Measurements from ENCODE around the gene RMDN2. TPM values are rescaled to one million over a fixed set of nuclear protein-coding genes. Genes with fewer than 3 reads are reported as not detected.

RMDN2 gene
- total and polyA plus RNA-seq, 4 donors: 7.3 to 30.6 (median 13.3) TPM

DNA sequence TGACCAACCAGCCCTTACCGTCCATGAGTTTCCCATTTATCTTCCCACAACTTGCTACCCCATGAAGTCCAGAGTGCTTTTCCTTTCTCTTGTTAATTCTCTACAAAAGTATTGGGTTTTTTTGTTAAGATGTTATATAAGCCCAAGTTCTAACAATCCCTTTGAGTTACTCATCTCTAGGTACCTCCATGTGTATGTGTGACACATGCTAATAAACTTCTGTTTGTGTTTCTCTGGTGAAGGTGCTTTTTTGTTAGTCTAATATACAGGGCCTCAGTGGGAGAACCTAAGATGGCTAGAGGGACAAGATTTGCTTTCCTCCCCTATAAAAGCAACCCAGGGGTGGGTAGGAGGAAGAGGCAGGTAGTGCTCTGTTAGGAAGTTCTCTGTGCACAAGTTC, 31.8 kb upstream of the RMDN2 start (continued):
- TF ChIP-seq, protein P1, sequence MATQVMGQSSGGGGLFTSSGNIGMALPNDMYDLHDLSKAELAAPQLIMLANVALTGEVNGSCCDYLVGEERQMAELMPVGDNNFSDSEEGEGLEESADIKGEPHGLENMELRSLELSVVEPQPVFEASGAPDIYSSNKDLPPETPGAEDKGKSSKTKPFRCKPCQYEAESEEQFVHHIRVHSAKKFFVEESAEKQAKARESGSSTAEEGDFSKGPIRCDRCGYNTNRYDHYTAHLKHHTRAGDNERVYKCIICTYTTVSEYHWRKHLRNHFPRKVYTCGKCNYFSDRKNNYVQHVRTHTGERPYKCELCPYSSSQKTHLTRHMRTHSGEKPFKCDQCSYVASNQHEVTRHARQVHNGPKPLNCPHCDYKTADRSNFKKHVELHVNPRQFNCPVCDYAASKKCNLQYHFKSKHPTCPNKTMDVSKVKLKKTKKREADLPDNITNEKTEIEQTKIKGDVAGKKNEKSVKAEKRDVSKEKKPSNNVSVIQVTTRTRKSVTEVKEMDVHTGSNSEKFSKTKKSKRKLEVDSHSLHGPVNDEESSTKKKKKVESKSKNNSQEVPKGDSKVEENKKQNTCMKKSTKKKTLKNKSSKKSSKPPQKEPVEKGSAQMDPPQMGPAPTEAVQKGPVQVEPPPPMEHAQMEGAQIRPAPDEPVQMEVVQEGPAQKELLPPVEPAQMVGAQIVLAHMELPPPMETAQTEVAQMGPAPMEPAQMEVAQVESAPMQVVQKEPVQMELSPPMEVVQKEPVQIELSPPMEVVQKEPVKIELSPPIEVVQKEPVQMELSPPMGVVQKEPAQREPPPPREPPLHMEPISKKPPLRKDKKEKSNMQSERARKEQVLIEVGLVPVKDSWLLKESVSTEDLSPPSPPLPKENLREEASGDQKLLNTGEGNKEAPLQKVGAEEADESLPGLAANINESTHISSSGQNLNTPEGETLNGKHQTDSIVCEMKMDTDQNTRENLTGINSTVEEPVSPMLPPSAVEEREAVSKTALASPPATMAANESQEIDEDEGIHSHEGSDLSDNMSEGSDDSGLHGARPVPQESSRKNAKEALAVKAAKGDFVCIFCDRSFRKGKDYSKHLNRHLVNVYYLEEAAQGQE (IDR thresholded peaks at IDR 0.05): no peak
- TF ChIP-seq FOXA1 (IDR thresholded peaks at IDR 0.05) (no peak), RXRA (IDR thresholded peaks at IDR 0.05) (no peak), YY1 (IDR thresholded peaks at IDR 0.05) (no peak), TAF1 (conservative IDR thresholded peaks at IDR 0.05) (no peak), HNF4G (IDR thresholded peaks at IDR 0.05) (no peak), RAD21 (IDR thresholded peaks at IDR 0.05) (no peak), NR2F2 (IDR thresholded peaks at IDR 0.05) (no peak), JUND (IDR thresholded peaks at IDR 0.05) (no peak), GABPA (IDR thresholded peaks at IDR 0.05 in 1 of 2, conservative IDR thresholded peaks at IDR 0.05 in 1 of 2) (no peak)
- TF ChIP-seq, protein P2, sequence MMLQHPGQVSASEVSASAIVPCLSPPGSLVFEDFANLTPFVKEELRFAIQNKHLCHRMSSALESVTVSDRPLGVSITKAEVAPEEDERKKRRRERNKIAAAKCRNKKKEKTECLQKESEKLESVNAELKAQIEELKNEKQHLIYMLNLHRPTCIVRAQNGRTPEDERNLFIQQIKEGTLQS (IDR thresholded peaks at IDR 0.05): no peak
- TF ChIP-seq, protein P3, sequence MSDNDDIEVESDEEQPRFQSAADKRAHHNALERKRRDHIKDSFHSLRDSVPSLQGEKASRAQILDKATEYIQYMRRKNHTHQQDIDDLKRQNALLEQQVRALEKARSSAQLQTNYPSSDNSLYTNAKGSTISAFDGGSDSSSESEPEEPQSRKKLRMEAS (IDR thresholded peaks at IDR 0.05): no peak

DNA sequence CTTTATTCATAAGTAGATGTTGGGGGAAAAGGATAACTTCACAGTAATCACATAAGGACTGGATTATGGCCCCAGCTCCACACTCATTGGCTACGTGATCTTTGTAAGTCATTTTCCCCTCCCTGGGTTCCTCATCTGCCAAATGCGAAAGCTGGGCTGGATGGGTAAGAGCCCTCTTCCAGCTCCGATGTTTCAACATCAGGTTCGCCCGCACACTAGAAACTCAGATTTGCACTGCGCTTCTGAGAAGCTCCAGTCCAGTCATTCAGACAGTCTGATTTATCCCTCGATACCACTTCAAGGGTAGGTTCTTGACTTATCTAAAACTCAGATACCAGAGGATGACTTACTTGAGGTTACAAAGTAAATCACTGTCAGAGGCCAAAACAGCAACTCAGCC, 31.0 kb upstream of the RMDN2 start:
- 94% methylated on average over 7 of the region's 7 CpGs for WGBS
- Histone ChIP-seq H3K27ac (ENCODE audit: low read depth in 1 of 2, low read length in 2 of 2) (no peak overlapping the region), H3K9me3 (ENCODE audit: control insufficient read depth in 4 of 4, low read length in 3 of 4) (no peaks in the 10 kb centered on the region), H3K9ac (ENCODE audit: low read depth in 1 of 2, low read length in 2 of 2) (no peak overlapping the region), H3K4me1 (ENCODE audit: control insufficient read depth in 4 of 4, insufficient read depth in 4 of 4, low read length in 3 of 4) (peaks cover 0 to 3% (median 0%) of the 10 kb centered on the region in 4 donors), H3K27me3 (ENCODE audit: control insufficient read depth in 4 of 4, insufficient read depth in 4 of 4, low read length in 3 of 4) (no peaks in the 10 kb centered on the region), H3K4me3 (ENCODE audit: low read depth in 1 of 3, low read length in 3 of 3) (no peak overlapping the region), H3K36me3 (ENCODE audit: control insufficient read depth in 4 of 4, insufficient read depth in 3 of 4, low read depth in 1 of 4, low read length in 3 of 4) (no peaks in the 10 kb centered on the region)
- TF ChIP-seq, protein P4, sequence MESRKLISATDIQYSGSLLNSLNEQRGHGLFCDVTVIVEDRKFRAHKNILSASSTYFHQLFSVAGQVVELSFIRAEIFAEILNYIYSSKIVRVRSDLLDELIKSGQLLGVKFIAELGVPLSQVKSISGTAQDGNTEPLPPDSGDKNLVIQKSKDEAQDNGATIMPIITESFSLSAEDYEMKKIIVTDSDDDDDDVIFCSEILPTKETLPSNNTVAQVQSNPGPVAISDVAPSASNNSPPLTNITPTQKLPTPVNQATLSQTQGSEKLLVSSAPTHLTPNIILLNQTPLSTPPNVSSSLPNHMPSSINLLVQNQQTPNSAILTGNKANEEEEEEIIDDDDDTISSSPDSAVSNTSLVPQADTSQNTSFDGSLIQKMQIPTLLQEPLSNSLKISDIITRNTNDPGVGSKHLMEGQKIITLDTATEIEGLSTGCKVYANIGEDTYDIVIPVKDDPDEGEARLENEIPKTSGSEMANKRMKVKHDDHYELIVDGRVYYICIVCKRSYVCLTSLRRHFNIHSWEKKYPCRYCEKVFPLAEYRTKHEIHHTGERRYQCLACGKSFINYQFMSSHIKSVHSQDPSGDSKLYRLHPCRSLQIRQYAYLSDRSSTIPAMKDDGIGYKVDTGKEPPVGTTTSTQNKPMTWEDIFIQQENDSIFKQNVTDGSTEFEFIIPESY (IDR thresholded peaks at IDR 0.05): no peak
- TF ChIP-seq YY1 (IDR thresholded peaks at IDR 0.05) (no peak), HNF4G (IDR thresholded peaks at IDR 0.05) (no peak), HNF4A (conservative IDR thresholded peaks at IDR 0.05) (no peak), GABPA (IDR thresholded peaks at IDR 0.05 in 1 of 2, conservative IDR thresholded peaks at IDR 0.05 in 1 of 2) (no peak), EGR1 (IDR thresholded peaks at IDR 0.05; ENCODE audit: low read depth in 2 of 2) (no peak), FOXA1 (IDR thresholded peaks at IDR 0.05) (no peak), RAD21 (IDR thresholded peaks at IDR 0.05) (no peak), SP1 (IDR thresholded peaks at IDR 0.05) (no peak), NR2F2 (IDR thresholded peaks at IDR 0.05) (no peak), RXRA (IDR thresholded peaks at IDR 0.05) (no peak), TAF1 (conservative IDR thresholded peaks at IDR 0.05) (no peak), FOXA2 (IDR thresholded peaks at IDR 0.05) (no peak), JUND (IDR thresholded peaks at IDR 0.05) (no peak)
- TF ChIP-seq, protein P5, sequence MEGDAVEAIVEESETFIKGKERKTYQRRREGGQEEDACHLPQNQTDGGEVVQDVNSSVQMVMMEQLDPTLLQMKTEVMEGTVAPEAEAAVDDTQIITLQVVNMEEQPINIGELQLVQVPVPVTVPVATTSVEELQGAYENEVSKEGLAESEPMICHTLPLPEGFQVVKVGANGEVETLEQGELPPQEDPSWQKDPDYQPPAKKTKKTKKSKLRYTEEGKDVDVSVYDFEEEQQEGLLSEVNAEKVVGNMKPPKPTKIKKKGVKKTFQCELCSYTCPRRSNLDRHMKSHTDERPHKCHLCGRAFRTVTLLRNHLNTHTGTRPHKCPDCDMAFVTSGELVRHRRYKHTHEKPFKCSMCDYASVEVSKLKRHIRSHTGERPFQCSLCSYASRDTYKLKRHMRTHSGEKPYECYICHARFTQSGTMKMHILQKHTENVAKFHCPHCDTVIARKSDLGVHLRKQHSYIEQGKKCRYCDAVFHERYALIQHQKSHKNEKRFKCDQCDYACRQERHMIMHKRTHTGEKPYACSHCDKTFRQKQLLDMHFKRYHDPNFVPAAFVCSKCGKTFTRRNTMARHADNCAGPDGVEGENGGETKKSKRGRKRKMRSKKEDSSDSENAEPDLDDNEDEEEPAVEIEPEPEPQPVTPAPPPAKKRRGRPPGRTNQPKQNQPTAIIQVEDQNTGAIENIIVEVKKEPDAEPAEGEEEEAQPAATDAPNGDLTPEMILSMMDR (IDR thresholded peaks at IDR 0.05; ENCODE audit: low read depth, low read length, missing input control): no peak
- TF ChIP-seq, protein P1 (IDR thresholded peaks at IDR 0.05): no peak
- TF ChIP-seq, protein P2 (IDR thresholded peaks at IDR 0.05): no peak
- DNase-seq (ENCODE audit: low spot score): no peak

All from liver (tissue), 9 donors.